HG03521 (cell line): Measurements from ENCODE around the gene FBXO47.

Experiments
- ATAC-seq: cut with Tn5 transposase; IDR thresholded peaks from one replicate; pipeline ENCODE4 v1.9.1; 2021; ENCODE audit warnings: mild to moderate bottlenecking, moderate library complexity; ENCODE audit not compliant: unreplicated experiment

The FBXO47 gene

DNA sequence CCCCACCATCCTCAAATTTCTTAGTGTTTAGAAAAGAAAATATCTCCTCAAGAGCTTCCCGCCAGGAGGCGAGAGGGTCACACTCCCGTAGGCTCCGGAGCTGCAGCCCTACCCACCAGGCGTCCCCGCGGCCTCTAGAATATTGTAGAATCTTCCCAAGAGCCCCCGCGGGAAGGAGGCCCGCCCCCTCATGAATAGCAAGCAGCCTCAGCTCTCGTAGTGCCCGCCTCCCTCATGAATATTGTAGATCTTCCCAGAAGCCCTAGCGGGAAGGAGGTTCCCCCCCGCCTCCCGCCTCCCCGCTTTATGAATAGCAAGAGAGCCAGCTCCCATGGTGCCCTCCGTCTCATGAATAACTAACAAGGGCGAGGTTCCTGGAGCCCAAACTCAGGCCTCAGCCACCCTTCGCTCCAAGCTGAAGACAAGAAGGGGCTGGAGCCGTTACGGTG is at the start of gene FBXO47:
FBXO47 (minus strand) TSS at position 114 of the 449 bp plus-strand sequence. CDS start 4,378 bp downstream, outside the sequence.
- no peak for ATAC-seq

DNA sequence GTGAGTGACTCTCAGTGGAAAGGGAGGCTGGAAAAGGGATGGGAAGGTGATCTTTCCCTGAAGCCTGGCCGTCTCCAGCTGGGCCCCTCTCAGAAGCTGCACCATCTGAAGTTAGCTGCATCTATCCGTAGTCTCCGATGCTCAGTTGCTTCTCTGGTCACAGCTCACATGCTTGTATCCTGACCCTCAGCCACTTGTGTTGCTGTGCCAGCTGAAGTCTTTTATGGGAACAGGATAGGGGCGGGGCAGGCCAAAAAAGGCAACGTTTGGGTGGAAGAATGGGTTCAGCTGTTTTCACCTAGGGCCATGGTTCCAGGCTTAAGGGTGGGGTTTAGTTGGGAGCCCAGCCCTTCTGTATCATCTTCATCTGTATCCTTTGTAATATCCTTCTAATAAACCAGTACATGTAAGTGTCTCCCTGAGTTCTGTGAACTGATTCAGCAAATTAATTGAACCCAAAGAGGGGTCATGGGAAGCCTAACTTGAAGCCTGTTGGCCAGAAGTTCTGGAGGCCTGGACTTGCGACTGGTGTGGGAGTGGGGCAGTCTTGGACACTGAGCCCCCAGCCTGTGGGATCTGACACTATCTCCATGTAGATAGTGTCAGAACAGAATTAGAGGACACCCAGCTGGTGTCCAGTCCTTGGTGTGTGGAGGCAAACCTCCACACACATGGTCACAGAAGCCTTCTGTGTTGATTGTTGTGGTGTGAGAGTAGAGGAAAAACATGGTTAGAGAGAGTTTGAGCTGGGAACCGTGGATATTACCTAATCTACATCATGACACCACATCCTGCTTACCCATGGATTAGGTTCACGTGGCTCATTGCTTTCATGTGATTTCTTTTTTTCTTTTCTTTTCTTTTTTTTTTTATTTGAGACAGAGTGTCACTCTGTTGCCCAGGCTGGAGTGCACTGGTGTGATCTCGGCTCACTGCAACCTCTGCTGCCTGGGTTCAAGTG is 49.3 kb upstream of the FBXO47 start:
- ATAC-seq, result no peak

DNA sequence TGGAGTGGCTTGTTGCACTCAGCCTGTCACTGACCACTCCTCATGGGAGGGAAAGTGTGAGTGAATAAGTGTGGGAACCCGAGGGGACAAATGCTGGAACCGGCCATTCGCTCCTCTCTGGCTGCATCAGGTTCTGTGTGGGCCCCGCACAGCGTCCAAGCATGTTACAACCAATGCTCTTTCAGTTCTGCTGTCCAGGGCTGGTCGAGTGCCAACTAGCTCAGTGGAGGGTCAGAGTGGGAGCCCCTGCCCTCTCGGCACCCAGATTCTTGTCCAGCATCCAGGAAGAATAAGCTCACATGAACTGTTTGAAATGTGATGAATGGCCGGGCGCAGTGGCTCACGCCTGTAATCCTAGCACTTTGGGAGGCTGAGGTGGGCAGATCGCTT is 48.3 kb upstream of the FBXO47 start:
- no peak for ATAC-seq

- no peak for ATAC-seq
Observed at GRCh38 chr17:39014795-39015545, 47.8 kb upstream of the FBXO47 start.

DNA sequence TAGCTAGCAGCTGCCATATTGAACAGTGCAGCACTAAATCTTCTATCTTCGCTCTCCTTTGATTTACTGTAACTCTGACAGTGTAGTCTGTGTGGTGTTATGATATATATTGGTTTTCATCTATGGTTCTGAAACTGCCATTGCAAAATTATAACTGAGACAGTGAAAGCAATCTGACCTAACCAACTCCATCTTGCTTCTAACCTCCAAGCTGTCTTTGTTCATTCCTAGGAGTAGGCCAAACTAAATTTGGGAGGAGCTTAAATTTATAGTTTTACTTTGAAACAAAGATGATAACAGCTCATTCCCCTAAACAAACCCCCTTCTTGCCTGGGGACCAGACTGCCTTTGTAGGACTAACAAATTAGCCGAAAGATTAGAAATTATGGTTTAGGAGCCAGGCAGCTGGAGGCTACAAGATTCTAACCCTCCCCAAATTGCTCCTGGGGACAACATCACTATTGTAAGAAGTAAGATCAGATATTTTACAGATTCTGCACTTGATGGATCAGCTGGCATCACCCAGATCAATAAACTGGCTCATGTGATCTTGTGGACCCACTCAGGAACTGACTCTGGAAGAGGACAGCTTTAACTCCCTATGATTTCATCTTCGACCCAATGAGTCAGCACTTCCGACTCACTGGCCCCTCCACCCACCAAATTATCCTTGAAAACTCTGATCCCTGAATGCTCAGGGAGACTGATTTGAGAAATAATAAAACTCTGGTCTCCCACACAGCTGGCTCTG is 47.0 kb upstream of the FBXO47 start:
- ATAC-seq, result no peak

GRCh38 chr17:39012725-39013124 is 45.5 kb upstream of the FBXO47 start:
- ATAC-seq, result no peak

DNA sequence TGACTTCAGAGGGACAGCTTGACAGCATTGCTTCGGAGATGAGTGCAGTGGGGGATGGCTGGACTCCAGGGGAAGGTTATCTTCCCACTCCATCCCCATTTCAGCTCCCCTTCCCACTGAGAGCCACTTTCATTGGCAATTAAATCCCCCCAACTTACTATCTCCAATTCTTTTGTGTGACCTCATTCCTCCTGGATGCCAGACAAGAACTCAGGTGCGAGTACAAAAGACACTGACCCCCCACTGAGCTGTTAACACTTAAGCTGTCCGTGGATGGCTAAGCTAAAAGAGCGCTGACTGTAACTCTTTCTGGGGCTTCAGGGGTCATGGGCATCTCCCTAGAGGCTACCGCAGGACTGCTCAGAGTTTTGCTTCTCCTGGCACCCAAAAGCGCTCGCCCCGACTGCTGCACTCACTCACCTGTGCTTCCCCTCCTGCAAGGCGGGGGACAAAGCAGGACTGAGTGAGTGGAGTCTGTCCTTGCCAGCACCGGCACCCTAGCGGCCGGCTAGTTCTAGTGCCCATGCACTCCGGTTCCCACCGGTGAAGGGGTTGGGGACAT is 44.8 kb upstream of the FBXO47 start:
- no peak for ATAC-seq

DNA sequence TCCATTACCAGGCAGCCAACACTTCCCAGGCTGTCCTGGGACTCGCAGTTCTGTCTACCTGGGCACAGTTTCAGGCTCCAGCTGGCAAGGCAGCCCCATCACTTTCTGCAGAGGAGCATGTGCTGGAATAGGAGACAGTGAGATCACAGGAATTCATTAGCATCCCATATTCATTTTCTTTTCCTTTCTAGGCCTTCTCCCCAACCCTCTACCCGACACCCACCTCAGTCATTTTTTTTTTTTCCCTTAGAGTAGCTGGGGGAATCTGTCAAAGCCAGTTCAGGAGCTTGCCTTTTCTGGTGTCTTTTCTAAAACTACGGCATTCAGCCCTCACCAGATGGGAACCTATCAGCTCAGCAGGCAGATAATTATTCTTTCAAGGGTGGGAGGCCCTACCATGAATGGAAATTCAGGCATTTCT is 42.4 kb upstream of the FBXO47 start:
- no peak for ATAC-seq

DNA sequence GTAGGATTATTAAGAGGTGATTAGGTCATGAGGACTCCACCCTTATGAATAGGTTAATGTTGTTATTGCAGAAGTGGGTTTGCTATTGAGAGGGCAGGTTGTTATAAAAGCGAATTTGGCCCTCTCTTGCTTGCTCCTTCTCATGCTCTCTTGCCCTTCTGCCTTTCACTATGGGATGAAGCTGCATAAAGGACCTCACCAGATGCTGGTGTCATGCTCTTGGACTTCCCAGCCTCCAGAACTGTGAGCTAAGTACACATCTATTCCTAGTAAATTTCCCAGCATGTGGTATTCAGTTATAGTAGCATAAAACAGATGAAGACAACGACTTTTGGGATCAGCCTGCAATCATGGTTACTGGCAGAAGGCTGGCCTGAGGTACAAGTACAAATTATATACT is 41.4 kb upstream of the FBXO47 start:
- no peak for ATAC-seq

DNA sequence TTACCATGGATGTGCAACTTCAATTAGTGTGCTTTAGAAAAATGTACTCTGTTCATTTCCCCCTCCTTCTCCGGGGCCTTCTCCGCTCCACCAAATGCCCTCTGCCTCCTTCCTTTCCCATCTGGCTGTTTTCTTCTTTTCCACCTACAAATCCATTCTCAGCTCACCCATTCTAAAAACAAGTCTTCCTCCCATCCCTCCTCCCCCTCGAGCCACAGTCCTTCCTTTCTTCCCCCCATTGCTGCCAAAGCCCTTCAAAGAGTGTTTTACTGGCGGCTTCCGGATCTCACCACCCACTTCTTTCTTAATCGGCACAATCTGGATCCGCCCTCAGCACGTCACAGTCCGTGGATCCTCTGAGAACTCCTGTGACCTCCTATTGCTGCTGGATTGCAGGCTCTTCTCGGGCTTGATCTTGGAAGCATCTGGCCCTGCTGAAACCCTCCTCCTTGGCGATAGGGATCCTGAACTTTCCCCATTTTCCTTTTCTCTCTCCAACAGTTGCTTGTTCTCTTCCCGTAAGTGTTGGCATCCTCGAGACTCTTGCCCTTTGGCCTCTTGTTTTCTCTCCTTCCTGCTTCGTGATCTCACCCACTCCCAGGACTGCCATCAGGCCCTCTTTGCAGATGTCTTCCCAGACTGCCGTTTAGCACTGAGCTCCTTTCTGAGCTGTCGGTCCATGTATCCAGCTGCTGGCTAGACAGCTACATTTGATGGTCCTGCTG is 36.0 kb upstream of the FBXO47 start:
- no peak for ATAC-seq

DNA sequence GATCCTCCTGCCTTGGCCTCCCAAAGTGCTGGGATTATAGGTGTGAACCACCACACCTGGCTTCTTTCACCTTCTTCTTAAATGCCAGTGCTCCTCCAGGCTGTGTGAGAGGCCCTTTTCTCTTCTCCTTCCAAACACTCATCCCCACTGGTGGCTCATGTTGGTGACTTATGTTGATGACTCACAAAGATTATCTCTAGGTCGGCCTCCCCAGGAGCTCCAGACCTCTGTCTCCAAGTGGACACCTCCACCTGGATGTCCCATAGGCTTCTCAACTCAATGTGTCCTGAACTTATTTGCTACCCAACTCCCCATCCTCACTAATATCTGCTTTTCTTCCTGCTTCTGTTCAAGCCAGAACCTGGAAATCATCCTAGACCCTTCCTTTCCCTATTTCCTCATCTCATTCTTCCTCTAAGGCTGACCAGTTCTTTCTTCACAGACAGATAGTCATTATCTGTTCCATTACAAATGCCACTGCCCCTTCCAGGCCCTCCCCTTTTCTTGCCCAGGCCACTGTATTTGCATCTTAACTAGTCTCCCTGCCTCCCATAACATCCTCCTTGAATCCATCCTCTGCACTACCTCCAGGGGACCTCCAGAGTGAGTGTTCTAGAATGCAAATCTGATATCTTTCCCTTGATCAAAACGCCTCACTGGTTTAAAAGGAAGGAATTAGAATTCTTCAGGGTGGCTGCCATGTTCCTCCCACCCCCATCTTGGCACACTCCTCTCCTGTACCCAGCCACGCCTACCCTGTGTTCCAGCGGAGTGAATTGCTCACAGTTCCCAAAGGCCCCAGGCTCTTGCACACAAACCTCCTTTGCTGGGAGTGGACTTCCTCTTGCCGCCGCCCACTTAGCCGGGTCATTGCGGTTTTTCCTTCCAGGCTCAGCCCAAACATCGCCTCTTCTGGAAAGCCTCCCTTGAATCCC is 34.8 kb upstream of the FBXO47 start:
- ATAC-seq, result no peak

GRCh38 chr17:39000021-39000601 is 32.9 kb upstream of the FBXO47 start:
- ATAC-seq, result no peak

DNA sequence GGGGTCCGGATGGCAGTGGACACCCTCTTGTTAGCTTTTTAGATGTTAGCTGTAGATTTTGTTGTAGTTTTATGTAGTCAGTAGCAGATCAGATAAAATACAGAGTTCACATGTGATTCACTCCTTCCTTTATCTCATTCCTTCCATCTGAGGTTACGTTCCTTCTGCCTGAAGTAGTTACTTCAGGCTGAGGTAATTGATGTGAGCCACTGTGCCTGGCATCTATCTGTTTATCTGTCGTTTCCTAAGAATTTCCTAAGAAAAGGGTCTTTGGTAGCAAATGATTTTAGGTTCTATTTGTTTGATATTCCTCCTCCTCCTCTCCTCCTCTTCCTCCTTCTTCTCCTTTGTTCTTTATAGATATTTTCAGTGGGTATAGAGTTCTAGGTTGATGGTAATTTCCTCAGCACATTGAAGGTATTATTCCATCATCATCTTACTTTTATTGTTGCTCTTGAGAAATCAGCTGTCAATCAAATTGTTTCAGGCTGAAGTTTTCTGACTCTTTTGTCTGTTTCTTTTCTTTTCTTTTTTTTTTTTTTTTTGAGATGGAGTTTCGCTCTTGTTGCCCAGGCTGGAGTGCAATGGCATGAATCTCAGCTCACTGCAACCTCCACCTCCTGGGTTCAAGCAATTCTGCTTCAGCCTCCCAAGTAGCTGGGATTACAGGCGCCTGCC is 29.6 kb upstream of the FBXO47 start:
- no peak for ATAC-seq

- no peak for ATAC-seq
Observed at GRCh38 chr17:38994026-38994425, 26.8 kb upstream of the FBXO47 start.

GRCh38 chr17:38984666-38985065 is 17.5 kb upstream of the FBXO47 start:
- ATAC-seq, result no peak

GRCh38 chr17:38982858-38983746 is 15.9 kb upstream of the FBXO47 start:
- ATAC-seq, result no peak

- ATAC-seq, result no peak
Observed at GRCh38 chr17:38981636-38982035, 14.4 kb upstream of the FBXO47 start.
